GM10266 (cell line): ENCODE results near the gene NPB.

ENCODE experiments used
- DNase-seq: peaks from one replicate; pipeline ENCODE4 v3.0.0; 2012; ENCODE audit errors: extremely low spot score
- TF ChIP-seq, protein P1 (sequence below): IDR thresholded peaks from 2 replicates; pipeline ENCODE4 v1.5.1; 2012; ENCODE audit warnings: mild to moderate bottlenecking, low read depth; ENCODE audit not compliant: control insufficient read depth, insufficient read depth; ENCODE audit errors: missing control alignments

The NPB gene

DNA sequence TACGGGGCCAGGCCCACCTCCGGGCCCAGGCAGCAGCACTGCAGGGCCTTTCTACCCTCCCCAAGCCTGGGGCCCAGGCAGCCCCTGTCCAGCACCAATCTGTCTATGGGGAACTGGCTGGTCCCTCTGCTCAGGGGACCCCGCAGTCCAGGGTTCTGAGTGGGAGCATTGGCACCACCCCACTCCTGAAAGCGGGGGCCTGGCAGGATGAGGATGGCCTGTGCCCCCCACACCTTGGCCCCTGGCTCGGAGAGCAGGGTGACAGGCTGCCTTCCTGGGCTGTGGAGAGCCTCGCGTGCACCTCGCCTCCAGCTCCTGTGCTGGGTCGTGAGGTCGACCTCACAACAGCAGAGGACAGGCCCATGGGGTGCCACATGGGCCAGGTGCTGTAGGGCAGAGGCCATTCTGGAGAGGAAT lies 1.4 kb downstream of the NPB start:
- DNase-seq, result no peak
- TF ChIP-seq, protein P1, sequence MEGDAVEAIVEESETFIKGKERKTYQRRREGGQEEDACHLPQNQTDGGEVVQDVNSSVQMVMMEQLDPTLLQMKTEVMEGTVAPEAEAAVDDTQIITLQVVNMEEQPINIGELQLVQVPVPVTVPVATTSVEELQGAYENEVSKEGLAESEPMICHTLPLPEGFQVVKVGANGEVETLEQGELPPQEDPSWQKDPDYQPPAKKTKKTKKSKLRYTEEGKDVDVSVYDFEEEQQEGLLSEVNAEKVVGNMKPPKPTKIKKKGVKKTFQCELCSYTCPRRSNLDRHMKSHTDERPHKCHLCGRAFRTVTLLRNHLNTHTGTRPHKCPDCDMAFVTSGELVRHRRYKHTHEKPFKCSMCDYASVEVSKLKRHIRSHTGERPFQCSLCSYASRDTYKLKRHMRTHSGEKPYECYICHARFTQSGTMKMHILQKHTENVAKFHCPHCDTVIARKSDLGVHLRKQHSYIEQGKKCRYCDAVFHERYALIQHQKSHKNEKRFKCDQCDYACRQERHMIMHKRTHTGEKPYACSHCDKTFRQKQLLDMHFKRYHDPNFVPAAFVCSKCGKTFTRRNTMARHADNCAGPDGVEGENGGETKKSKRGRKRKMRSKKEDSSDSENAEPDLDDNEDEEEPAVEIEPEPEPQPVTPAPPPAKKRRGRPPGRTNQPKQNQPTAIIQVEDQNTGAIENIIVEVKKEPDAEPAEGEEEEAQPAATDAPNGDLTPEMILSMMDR, result no peak

DNA sequence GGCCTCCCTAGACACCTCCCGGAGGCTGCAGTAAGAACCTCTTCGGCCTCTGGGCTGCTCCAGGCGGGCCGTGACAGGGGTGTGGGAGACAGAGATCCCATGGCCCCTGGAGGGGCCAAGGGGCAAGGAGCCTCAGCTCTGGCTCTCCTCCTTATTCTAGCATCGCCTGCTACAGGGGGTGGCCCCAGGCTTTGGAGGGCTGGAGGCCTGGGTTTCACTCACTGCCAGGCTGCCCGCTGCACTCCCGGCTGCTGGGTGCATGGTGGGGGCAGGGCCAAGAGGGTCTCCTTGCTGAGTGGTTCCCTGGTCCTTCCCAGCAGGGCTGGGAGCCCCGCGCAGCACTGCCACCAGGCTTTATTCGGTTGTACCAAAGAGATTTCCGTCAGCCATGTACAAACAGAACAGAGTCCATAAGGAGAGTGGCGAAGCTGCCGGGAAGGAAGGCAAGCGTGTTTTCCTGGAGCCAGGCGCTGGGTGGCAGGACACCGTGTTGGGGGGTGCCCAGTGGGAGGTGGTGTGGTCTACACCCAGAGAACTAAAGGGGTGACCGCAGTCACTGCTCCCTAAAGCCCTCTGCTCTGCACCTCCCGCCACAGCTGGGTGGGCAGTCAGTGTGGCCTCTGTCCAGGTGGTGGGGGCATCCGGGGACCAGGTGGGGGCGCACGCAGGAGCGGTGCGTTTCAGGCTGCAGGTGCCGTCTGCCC lies 2.0 kb downstream of the NPB start:
- DNase-seq, result no peak
- TF ChIP-seq, protein P1, result no peak

DNA sequence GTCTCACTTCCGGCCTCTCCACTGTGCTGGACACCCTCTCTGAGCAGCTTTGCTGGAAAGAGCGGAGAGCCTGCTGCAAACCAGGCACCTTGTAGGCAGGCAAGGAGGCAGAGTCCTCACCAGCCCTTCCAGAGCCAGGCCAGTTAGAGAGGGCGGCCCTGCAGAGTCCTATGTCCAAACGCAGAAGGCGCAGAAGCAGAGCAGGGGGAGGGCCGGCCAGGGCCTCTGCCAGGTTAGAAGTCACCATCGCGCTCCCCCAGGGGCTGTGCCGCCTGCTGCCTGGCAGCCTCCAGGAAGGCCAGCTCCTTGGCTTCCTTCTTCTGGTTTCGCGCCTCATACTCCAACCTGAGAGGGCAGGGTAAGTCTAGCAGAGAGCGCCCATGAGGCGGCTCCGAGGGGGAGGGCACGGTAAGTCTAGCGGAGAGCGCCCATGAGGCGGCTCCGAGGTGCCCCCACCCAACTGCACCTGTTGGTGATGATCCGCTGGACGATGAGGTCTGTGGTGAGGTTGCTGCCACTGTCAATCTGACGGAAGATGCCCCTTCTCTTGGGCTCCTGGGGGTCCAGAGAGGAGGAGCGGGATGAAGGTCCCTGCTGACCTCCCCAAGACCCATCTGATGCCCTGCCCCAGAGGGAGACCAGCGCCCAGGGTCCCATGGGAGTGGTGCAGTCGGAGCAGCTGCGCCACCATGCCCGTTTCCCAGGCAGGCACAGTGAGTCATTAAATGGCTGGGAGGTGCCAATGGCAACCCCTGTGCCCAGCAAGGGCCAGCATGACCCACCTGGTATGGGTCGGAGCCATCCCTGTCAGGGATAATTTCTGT lies 2.8 kb downstream of the NPB start:
- TF ChIP-seq, protein P1, result no peak
- DNase-seq, result no peak

DNA sequence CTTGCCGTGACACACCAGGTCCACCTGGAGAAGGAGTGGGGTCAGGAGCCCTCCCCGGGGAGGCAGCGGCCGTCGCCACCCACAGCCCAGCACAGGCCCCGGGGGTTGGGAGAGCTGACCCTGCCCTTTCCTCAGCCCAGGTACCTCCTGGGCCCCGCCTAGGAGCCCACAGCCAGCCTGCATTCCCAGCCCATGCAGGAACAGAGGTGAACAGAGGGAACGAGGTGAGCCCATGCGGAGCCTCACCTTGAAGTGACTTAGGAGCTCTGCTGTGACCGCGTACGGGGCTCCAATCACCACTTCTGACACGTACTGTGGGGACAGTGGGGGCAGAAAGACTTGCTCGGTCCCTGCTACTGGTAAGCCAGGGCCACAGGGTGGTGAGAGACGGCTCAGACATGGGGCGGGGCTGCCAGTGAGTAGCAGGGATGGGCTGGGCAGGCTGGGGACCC lies 3.4 kb downstream of the NPB start:
- TF ChIP-seq, protein P1, result no peak
- DNase-seq, result no peak

DNA sequence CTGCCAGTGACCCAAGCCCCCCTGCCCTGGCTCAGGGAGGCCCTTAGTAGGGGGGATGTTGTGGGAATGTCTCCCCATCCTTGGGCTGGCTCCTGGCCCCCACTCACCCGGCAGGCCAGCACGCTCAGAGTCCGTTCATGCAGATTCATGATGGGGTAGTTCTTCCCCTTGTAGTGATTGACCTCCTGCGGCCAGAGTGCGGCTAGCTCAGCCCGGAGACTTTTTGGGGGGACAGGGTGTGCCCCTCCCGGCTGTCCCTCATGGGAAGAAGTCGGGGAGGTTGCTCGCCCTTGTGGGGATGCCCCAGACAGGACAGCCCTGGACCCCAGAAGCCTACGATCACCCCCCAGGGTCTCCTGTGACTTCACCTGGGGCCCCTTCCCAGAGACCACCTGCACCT lies 4.0 kb downstream of the NPB start:
- TF ChIP-seq, protein P1, result no peak
- no peak for DNase-seq

DNA sequence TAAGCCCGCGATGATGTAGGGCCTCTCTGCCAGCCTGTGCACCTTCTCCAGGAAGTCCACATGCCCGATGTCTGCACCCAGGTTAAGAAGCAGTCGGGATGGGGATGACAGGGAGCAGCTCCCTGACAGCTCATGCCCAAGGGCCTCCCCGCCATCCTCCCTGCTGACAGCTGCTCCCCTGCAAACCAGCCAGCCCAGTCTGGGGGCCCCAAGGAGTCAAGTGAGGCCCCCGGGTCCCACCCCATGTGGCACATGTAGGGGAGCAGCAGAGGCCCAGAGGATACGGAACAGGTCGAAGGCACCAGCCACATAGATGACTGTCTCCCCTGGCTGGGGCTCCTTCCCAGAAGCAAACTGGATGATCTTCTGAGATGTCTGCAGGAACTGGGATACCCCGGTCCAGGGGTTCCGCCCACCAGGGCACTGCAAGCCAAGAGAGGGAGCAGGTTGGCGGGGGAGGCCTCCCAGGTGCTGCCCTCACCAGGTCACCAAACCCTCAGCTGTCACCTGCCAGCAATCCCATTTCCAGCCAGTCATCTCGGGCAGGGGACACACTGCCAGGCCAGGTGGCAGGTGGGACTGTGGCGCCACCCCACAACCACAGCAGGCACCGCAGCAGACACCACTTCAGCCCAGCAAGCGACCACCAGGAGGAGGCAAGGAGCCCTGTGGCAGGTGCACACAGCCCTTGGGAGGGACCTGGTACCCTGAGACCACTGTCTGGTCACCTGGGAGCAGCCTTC lies 4.6 kb downstream of the NPB start:
- no peak for DNase-seq
- TF ChIP-seq, protein P1, result no peak
